Fibroblast of lung (primary cell): ENCODE results near the gene RPL37A.

Experiments
- CTCF ChIP-seq, 2 donors: IDR thresholded peaks in 1 of 2; conservative IDR thresholded peaks in 1 of 2; 1 replicate in 1 of 2; 2 replicates in 1 of 2; pipeline ENCODE4 v1.5.1; 2011 to 2012; ENCODE audit warnings: low read length in 2 of 2, control low read depth in 1 of 2, inconsistent platforms in 1 of 2, low read depth in 1 of 2, mild to moderate bottlenecking in 1 of 2
- EZH2 ChIP-seq: IDR thresholded peaks from 2 replicates; pipeline ENCODE4 v1.5.1; 2012; ENCODE audit warnings: low read length, control low read depth, mild to moderate bottlenecking; ENCODE audit errors: missing control alignments

GRCh38 chr2:216536734-216537210 lies 38.1 kb downstream of the RPL37A start:
- no peak for TF ChIP-seq CTCF (conservative IDR thresholded peaks at IDR 0.05 in 1 of 2, IDR thresholded peaks at IDR 0.05 in 1 of 2; ENCODE audit: low read depth in 1 of 2, low read length in 2 of 2)
- no peak for TF ChIP-seq EZH2
